ENCODE results near the gene HM13.
"Not testable (repeated sequence)": the region's sequence is repeated elsewhere in the genome, so short reads cannot be mapped to it uniquely, and the experiment has no call there.

The HM13 gene

DNA sequence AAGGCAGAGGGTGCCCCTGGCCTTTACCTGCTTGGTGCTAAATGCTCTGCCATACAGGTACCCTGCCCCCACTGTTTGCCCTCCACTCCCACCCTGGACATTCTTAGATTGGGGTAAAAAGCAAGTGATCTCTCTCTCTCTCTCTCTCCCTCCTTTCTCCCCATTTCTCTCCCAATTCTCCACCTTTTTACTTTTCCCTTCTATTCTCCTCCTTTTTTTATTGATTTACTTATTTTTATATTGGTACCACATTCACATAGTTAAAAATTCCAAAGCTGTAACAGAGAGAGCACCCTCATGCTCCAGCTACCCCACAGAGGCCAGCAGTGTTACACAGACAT lies 53.1 kb downstream of the HM13 start:
- no peak for DNase-seq (ENCODE audit: low read depth in 2 of 2)

DNA sequence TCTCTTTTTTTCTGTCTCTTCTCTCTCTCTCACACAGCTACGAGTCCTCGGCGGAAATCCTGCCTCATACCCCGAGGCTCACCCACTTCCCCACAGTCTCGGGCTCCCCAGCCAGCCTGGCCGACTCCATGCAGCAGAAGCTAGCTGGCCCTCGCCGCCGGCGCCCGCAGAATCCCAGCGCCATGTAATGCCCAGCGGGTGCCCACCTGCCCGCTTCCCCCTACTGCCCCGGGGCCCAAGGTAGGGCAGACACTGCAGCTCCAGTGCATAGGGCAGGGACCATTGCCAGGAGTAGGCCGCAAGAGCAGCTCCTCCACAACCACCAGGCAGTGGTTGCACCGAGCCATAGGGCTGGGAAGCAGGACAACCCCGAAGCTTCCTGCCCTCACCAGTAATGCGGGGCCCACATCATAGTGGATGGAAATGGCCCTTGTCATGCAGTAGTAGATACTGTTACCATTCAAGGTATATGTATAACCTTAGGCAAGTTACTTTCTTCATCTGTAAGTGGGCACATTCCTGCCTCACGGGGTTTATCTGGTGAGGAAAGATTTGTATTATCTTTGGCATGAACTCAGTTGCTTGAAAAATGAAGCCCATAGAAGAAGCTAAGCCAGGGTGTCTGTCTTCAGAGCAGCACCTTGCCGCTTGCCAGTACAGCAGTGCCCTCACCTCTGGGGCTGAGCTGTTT lies 53.9 kb downstream of the HM13 start:
- no peak for DNase-seq (ENCODE audit: low read depth in 2 of 2)

GRCh38 chr20:31568773-31569162 lies 54.5 kb downstream of the HM13 start:
- no peak for DNase-seq (ENCODE audit: low read depth in 2 of 2)

GRCh38 chr20:31569163-31570020 lies 55.1 kb downstream of the HM13 start:
- DNase-seq (ENCODE audit: low read depth in 2 of 2): peak; percentile 28 to 37

DNA sequence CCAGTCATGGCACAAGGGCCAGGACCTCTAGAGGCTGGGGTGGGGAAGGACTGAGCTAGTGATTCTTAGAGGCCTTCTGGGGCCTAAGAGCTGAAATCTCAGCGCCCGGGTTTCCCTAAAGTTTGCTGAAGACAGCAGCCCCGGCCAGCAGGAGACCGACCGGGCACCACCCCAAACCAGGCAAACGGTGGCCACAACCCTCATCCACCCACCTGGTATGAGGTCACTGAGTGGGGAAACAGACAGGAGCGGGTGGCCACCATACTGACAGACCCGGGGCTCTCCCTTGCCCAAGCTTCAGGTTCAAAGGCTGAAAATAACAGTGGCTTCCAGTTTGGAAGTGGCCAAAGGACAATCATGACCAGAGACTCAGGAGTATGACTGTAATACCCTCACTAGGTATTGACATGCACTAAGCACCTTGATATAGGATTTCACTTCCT lies 55.8 kb downstream of the HM13 start:
- no peak for DNase-seq (ENCODE audit: low read depth in 2 of 2)

GRCh38 chr20:31570735-31571617 lies 56.7 kb downstream of the HM13 start:
- DNase-seq (ENCODE audit: low read depth in 2 of 2): no peak

DNA sequence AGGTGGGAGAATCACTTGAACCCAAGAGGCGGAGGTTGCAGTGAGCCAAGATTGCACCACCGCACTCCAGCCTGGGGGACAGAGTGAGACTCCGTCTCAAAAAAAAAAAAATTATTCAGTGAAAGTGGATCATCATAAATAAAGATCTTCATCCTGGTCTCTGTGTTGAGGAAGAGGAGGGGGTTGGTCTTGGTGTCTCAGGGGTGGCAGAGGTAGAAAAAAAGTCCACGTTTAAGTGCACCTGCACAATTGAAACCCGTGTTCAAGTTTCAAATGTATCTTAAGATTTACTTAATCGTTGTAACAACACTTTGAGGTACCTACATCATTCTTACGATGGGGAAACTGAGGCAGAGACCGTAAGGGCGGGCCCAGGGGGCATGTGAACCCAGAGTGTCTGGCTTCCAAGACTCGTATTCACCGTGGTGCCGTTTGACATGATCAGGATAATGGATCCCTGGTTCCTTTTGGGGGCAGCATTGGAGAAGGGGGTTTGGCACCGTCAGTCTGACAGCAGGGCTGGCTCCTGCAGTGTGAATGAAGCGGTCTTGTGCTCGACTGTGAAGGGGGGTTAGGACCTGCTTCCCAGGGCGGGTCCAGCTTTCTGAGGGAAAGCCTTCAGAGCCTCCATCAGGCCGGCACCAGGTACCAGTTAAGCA lies 57.9 kb downstream of the HM13 start:
- no peak for DNase-seq (ENCODE audit: low read depth in 2 of 2)

DNA sequence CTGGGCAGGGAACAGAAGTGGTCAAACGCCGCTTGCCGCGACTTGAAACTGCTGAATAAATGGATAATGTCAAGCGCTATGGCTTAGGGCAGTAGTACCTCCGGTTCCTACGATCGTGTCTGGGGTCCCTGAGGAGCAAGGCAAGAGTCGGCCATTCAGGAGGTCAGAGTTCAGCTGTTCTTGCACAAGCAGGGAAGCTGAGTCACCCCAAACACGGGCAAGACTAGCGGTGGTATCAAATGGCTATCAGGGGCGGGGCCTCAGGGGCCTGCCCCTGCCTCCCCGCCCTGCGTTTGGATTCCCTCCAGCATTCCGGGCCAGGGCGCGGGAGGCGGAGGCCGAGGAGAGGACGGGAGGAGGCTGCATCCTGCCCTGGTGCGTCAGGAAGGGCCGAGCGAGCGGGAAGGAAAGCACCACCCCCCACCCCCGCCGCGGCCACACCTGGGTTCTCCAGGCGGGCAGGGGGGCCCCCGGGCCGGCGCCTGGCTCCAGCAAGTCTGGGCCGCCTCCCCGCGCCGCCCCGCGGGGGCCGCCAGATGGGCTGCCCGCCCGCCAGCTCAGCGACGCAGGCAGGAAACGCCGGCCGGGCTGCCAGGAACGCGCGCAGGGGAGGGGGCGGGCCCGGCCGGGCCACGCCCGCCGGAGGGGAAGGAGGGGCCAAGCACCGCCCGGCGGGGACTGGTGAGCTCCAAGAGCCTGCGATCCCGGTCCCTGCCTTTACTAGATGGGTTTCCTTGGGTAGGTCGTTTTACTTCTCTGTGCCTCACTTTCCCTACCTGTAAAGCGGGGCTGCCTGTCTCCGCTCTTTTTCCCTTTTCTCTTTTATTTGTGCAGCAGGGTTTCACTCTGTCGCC lies 58.7 kb downstream of the HM13 start:
- DNase-seq (ENCODE audit: low read depth in 2 of 2): peak; percentile 62 to 80

GRCh38 chr20:31573555-31574321 lies 59.5 kb downstream of the HM13 start:
- DNase-seq (ENCODE audit: low read depth in 2 of 2): no peak

GRCh38 chr20:31574986-31575385 lies 60.7 kb downstream of the HM13 start:
- DNase-seq (ENCODE audit: low read depth in 2 of 2): not testable (repeated sequence)

GRCh38 chr20:31576751-31577150 lies 62.5 kb downstream of the HM13 start:
- no peak for DNase-seq (ENCODE audit: low read depth in 2 of 2)

DNA sequence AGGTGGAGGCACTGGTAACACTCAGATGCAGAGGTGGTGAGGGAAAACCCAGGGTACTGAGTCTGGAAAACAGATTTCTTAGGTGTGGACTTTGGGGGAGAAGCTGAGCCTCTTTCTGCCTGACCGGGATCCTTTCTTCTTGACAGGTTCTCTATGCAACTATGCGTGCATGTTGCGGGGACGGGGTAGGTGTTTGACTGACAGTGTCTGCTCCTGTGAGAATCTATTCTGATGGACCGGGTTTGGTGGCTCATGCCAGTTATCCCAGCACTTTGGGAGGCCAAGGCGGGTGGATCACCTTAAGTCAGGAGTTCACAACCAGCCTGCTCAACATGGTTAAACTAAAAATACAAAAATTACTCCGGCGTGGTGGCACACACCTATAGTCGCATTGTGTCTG lies 63.0 kb downstream of the HM13 start:
- DNase-seq (ENCODE audit: low read depth in 2 of 2): no peak

- no peak for DNase-seq (ENCODE audit: low read depth in 2 of 2)
Observed at GRCh38 chr20:31578448-31579138, 64.4 kb downstream of the HM13 start.

DNA sequence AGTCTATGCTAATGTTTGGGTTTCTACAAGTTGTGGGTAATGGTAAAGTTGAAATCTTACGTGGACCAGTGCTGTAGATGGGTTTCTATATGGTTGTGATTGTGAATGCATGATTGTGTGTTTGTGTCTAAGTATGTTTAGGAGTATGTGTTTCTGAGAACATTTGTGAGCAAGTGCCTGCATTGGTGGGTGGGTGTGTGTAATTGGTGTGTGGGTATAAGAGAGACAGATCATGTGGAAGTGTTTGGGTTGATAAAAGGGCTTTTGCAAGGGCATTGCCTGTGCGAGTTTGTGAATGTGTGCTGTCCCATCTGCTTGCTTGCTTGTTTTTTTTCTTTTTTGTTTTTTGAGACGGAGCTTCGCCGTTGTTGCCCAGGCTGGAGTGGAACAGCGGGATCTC lies 65.0 kb downstream of the HM13 start:
- no peak for DNase-seq (ENCODE audit: low read depth in 2 of 2)

DNA sequence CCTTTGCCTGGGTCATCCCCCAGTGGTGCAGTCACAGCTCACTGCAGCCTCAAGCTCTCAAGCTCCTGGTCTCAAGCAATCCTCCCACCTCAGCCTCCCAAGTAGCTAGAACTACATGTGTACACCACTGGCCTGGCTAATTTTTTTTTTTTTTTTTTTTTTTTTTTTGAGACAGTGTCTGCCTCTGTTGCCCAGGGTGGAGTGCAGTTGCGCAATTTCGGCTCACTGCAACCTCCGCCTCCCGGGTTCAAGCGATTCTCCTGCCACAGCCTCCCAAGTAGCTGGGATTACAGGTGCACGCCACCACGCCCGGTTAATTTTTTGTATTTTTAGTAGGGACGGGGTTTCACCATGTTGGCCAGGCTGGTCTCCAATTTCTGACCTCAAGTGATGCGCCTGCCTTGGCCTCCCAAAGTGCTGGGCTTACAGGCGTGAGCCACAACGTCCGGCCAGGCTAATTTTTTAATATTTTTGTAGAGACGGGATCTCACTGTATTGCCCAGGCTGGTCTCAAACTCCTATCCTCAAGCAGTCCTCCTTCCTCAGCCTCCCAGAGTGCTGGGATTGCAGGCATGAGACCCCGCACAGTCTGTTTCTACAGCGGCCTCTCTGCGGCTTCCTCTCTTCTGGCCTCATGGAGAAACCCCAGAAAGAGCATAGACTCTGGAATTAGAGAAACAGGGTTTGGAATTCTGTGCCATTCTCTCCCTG lies 65.9 kb downstream of the HM13 start:
- not testable (repeated sequence) for DNase-seq (ENCODE audit: low read depth in 2 of 2)

DNA sequence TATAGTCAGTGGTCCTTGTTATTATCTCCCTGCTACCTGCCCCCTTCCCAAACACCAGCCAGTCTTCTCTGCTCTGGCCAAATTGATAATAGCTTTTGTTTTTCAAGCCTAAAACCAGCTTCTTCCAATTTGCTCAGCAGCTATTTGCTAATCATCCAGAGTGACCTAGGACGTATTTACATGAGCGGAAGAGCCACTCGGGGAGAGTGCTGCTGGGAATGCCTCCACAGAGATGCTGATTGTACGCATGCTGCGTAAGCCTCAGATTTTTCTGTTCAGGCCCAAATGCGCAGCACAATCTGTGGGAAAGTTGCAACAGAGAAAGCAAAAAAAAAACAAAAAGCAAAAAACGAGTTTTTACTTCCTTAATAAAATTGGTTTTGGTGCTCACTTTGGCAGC lies 66.5 kb downstream of the HM13 start:
- no peak for DNase-seq (ENCODE audit: low read depth in 2 of 2)

GRCh38 chr20:31581391-31581790 lies 67.1 kb downstream of the HM13 start:
- DNase-seq (ENCODE audit: low read depth in 2 of 2): no peak

GRCh38 chr20:31587545-31588389 lies 73.5 kb downstream of the HM13 start:
- DNase-seq (ENCODE audit: low read depth in 2 of 2): no peak
